ENCODE results near the gene EID1.
A peak's percentile ranks its signal among the peaks of the same experiment; 100 is the strongest.
"Not testable (repeated sequence)": the region's sequence is repeated elsewhere in the genome, so short reads cannot be mapped to it uniquely, and the experiment has no call there.

EID1 gene

GRCh38 chr15:48909313-48909712 lies 31.4 kb downstream of the EID1 start:
- DNase-seq (ENCODE audit: low read depth in 2 of 2): not testable (repeated sequence)

GRCh38 chr15:48910554-48910953 lies 32.6 kb downstream of the EID1 start:
- not testable (repeated sequence) for DNase-seq (ENCODE audit: low read depth in 2 of 2)

- DNase-seq (ENCODE audit: low read depth in 2 of 2): no peak
Observed at GRCh38 chr15:48913141-48913540, 35.2 kb downstream of the EID1 start.

GRCh38 chr15:48914717-48915116 lies 36.8 kb downstream of the EID1 start:
- no peak for DNase-seq (ENCODE audit: low read depth in 2 of 2)

GRCh38 chr15:48915861-48916260 lies 37.9 kb downstream of the EID1 start:
- no peak for DNase-seq (ENCODE audit: low read depth in 2 of 2)

- DNase-seq (ENCODE audit: low read depth in 2 of 2): no peak
Observed at GRCh38 chr15:48916721-48917120, 38.8 kb downstream of the EID1 start.

- no peak for DNase-seq (ENCODE audit: low read depth in 2 of 2)
Observed at GRCh38 chr15:48922046-48922445, 44.1 kb downstream of the EID1 start.

GRCh38 chr15:48924528-48925393 lies 46.8 kb downstream of the EID1 start:
- no peak for DNase-seq (ENCODE audit: low read depth in 2 of 2)

GRCh38 chr15:48925714-48926223 lies 47.8 kb downstream of the EID1 start:
- DNase-seq (ENCODE audit: low read depth in 2 of 2): no peak

GRCh38 chr15:48928877-48929538 lies 51.1 kb downstream of the EID1 start:
- DNase-seq (ENCODE audit: low read depth in 2 of 2): peak; percentile 9 to 45

GRCh38 chr15:48929661-48930060 lies 51.7 kb downstream of the EID1 start:
- DNase-seq (ENCODE audit: low read depth in 2 of 2): no peak

Measured in activated CD4-positive, alpha-beta T cell treated with anti-CD3 and anti-CD28 coated beads for 24 hours (primary cell).